HG02840 (cell line): ENCODE data around the gene PIK3C2A.

Source experiments
- ATAC-seq: cut with Tn5 transposase; IDR thresholded peaks from one replicate; pipeline ENCODE4 v1.9.1; 2021; ENCODE audit warnings: mild to moderate bottlenecking, moderate library complexity, moderate number of reproducible peaks; ENCODE audit not compliant: unreplicated experiment, low FRiP score

Gene PIK3C2A

DNA sequence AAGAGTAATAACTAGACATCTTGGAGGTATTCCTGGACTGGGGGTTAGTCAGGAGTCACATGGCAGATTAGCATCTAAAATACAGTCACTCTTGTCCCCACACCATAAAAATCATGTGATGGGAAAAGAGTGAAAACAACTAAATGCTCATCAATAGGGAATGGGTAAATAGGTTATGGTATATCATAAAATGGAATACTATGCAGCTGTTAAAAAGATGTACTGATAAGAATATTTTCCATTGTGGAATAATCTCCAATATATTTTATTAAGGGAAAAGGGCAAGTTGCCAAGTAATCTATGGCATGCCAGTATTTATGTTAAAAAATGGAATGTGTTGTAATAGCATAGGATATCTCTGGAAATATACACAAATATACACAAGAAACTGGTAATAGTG, 6.6 kb upstream of the PIK3C2A start:
- ATAC-seq: no peak

DNA sequence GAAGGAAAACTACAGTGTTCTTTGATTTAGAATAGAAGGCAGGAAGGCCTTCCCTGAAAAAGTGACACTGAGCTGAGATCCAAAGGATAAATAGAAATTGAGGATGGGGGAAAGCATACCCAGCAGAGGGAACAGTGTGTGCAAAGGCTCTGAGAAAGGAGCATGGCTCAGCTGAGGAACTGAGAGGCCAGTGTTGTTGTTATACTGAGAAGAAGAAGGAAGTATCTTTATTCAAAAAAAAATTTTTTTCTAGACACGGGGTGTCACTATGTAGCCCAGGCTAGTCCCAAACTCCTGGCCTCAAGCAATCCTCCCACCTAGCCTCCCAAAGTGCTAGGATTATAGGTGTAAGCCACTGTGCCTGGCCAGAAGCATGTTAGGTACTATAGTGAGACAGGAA, 3.5 kb upstream of the PIK3C2A start:
- no peak for ATAC-seq

DNA sequence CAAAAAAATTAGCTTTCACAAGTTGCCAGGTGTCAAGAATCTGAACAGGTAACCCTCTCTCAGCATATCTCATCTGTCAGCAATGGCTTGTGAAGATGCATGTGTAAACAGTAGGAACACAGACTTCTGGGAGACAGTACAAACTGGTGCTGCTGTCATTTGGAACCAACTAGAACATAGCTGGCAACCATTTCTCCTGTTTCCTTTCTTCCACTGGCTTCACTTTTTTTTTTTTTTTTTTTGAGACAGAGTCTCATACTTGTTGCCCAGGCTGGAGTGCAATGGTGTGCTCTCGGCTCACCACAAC, 2.1 kb upstream of the PIK3C2A start:
- ATAC-seq: no peak

DNA sequence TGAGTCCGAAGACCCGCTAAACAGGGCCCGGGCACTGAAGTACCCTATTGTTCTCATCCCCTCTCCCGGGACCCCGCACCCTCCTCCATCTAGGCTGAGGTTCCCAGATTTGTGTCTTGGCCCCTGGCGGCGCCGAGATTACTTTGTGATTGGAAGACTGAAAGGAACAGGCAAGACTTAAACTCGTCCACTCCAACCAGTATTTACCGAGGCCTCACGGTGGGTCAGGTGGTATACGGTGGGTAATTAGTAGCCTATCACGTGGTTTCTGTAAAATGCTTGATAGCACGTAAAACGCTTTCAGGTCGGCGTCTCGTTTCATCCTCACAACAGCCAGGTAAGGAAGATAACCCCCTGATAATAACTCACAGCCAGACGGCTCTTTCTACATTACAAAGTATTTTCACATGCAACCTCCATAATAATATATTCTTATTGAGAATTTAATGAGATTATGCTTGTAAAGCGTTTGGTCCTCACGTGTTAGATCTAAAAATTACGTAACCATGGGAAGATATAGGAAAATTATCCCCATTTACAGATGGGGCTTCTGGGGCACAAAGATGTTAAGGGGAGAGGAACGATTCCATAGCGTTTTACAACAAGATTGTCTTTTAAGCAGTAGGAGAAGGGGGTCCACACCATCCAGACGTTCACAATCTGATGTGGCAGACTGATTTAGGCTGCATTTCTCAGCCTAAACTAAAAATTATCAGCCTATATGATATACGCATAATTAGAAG, 642 bp upstream of the PIK3C2A start:
- ATAC-seq: peak; percentile 52

DNA sequence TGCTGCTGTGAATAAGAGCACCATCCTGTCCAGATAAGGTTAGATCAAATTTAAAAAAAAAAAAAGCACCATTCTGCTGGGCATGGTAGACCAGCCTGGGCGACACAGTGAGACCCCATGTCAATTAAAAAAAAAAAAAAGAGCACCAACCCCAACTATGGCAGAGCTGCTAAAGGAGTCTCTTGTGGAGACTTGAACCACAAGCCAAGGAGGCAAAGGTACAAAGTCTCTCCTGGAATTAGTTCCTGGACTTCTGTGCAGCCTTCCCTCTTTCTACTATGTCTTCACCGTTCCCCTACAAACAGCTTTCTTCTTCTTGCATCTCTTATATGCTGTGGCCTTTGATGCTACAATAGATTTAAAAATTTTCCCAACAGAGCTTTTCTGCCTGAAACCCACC, 1.3 kb downstream of the PIK3C2A start:
- ATAC-seq: no peak

DNA sequence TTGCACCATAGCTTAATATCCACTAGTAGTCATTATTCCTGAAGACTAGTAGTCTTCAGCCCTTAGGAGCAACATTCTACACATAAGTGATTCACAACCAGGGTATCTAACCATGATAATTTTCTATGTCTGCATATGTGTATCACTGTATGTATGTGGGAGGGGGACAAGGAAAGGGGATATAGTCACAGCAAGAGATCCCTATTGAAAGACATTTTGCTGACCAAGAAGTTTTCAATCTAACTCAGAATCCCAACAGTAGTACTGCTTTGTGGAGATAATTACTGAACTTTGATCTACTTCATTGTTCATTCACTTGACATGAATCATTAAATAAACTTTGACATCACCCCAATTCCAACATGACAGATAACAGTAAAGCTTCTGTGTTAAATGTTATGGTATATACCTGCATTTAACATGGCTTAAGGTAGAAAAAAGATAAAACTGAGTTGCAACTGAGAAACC, 10.3 kb downstream of the PIK3C2A start:
- no peak for ATAC-seq

DNA sequence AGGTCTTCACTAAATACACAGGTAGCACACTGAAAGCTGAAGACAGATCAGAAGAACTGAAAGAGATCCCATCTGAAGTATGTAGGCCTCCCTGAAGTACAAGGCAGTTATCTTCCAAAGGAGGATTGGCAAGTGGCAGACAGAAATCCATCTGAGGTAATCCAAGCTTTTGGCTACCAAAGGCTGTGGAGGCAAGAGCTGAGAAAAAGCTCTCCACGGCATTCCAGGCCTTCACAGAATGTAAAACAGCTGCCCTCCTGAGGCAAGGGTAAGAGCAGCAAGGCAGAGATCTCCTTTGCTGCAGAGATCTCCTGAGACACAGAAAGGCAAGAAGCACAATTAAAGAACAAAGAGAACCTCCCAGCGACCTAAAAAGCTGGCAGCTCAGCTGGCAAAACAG, 19.1 kb downstream of the PIK3C2A start:
- no peak for ATAC-seq

DNA sequence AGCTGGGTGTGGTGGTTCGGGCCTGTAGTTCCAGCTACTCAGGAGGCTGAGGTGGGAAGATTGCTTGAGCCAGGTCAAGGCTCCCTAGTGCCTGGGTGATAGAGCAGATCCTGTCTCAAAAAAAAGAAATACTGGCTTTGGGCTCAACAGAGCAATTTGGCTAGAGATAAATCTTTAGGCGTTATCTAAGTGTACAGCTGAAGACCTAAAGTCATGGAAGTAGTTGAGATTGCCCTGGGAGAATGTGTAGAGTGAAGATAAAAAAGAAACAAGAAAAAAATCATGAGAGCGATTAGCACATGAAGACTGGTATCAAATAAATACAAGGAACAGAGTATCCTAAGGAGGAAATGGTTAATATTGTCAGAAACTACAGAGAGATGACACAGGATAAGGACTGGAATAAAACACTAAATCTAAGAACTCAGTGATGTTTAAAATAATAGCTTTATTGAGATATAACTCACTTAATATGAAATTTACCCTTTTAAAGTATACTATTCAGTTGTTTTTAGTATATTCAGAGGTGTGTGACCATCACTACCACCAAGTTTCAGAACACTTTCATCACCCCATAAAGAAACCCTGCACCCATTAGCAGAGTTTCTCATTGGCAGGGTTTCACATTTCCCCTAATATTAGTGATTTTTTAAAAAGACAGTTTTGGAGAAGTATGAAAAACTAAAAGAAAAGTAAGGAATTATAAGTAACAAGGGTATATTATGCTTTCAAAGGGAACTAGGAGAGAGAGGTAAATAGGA, 20.7 kb downstream of the PIK3C2A start:
- no peak for ATAC-seq

DNA sequence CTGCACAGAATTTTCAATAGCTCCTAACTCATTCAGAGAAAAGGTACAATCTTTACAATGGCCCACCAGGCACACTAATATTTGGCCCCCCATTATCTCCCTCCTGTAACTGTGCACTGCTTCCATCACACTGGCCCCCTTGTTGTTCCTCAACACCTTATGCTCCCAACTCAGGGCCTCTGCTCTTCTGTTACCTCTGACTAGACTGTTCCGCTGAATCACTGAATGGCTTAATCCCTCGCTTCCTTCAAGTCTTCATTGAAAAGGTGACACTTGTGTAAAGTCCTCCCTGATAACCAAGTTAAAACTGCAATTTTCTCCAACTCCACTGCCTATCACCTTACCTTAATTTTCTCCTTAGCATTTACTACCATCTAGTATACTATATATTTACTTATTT, 21.8 kb downstream of the PIK3C2A start:
- no peak for ATAC-seq

DNA sequence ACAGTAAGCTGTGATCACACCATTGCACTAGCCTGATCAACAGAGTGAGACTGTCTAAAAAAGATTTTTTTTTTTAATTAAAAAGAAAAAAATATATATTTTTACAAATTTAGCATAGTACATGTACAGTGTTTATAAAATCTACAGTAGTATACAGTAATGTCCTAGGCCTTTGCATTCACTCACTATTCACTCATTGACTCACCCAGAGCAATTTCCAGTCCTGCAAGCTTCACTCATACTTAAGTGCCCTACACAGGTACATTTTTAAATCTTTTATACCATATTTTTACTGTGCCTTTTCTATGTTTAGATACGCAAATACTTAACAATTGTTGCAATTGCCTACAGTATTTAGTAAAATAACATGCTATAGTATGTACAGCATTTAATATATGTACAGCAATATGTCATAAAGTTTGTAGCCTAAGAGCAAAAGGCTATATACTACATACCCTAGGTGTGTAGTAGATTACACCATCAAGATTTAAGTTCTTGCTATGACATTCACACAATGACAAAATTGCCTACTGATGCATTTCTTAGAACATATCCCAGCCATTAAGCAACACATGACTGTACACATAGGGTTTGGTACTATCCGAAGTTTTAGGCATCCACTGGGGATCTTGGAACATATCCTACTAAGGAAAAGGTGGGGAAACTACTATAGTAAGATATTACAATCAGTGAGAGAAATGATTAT, 22.8 kb downstream of the PIK3C2A start:
- ATAC-seq: no peak

DNA sequence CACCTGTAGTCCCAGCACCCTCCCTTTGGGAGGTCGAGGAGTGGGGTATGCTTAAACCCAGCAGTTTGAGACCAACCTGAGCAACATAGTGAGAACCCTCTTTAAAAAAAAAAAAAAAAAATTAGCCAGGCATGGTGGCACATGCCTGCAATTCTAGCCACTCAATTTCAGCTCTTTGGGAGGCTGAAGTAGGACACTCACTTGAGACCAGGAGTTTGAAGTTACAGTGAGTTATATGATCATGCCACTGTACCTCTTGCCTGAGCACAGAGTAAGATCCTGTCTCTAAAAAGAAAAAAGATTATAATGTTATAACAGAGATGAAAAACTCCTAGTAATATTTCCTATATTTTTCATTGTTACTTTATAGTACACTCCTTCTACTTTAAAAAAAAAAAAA, 23.9 kb downstream of the PIK3C2A start:
- no peak for ATAC-seq

DNA sequence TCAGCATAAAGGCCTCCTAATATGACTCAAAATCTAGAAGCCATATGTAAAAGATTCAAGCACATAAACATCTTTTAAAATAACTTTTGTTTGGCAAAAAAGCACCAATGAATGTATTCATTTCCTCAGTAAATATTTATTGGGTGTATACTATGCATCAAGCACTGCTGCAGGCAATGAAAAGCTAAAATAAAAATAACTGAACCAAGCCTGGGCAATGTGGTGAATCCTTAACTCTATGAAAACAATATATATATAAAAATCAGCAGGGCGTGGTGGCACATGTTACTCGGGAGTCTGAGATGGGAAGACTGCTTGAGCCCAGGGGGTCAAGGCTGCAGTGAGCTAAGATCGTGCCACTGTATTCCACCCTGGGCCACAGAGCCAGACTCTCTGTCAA, 27.8 kb downstream of the PIK3C2A start:
- no peak for ATAC-seq

DNA sequence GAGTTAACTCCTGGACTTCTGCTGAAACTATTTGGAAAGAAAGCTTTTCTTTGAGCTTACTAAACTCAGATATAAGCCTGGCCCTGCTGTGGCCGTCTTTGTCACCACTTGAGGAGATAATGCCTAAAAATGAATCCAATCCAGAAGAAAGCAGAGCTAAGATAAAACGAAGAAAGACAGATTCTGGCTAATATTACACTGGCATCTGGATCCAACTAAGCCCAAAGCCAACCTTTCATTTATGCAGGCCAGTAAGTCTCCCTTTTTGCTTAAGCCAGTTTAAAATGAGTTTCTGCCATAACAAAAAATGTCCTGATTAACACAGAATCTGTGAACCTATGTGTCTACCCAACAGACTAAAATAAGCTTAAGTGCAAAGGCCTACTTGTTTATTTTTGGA, 34.5 kb downstream of the PIK3C2A start:
- no peak for ATAC-seq

DNA sequence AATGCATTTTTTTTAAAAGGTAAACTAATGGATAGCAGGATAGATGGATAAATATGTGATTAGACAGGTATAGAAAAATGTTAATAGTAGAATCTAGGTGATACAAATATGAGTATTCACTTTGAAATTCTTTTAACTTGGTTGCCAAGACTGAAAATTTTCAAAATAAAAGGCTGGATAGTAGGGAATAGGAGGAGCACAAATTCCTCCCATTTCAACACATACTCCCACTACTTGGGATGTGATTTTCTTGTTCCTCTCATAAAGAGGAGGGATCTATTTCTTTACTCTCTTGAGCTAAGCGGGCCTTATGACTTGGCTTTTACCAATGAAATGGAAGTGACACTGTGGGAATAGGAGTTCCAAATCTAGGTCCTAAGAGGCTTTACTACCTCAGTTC, 35.9 kb downstream of the PIK3C2A start:
- no peak for ATAC-seq

DNA sequence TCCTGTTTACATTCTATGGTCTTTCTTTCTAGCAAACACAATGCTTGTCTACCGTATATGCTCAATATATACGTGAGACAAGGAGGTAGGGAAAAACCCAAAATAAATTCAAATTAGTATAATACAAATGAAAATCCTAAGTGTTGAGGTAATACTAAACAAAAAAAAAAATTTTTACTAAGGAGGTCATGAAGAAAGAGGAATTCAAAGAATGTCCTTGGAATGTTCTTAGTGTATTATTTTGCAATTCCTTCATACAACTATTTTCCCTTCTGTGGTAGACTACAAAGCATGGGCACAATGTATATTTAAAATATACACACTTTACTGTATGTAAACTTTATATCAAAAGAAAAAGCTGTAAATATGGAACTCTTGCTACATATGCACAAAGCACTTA, 36.4 kb downstream of the PIK3C2A start:
- no peak for ATAC-seq

DNA sequence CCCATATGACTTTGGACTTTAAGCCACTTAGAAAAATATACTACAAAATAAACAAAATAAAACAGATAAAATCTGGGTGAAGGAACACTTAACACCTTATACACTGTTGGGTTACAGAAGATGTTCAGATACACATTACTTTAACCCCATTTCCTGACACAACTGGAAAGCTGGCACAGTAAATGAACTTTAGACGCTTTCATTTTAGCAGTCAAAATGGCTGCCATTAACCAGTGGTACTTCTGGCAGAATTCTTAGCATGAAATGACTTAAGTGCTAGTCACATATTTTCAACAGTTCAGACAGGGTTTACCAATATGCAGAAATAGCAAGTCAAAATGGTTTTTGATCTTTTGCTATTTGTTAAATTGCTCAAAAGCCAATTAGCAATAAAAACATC, 37.9 kb downstream of the PIK3C2A start:
- ATAC-seq: no peak

DNA sequence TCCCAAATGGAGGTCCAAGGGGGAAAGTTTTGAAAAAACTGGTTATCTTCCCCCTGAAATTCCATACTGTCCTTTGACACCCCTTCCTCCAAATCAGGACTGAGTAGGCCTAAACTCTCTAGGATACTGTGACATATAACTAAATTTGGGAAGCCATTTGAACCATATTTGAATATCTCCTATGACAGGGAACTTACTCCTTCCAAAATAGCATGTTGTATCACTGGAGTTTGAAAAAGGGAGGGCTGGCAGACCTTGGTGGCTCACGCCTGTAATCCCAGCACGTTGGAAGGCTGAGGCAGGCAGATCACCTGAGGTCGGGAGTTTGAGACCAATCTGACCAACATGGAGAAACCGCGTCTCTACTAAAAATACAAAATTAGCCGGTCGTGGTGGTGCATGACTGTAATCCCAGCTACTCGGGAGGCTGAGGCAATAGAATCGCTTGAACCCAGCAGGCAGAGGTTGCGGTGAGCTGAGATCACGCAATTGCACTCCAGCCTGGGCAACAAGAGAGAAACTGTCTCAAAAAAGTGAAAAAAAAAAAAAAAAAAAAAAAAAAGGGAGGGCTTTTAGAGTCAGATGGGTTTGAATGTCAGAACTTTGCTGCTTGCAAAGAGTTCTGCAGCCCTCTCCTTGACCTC, 42.4 kb downstream of the PIK3C2A start:
- ATAC-seq: no peak

DNA sequence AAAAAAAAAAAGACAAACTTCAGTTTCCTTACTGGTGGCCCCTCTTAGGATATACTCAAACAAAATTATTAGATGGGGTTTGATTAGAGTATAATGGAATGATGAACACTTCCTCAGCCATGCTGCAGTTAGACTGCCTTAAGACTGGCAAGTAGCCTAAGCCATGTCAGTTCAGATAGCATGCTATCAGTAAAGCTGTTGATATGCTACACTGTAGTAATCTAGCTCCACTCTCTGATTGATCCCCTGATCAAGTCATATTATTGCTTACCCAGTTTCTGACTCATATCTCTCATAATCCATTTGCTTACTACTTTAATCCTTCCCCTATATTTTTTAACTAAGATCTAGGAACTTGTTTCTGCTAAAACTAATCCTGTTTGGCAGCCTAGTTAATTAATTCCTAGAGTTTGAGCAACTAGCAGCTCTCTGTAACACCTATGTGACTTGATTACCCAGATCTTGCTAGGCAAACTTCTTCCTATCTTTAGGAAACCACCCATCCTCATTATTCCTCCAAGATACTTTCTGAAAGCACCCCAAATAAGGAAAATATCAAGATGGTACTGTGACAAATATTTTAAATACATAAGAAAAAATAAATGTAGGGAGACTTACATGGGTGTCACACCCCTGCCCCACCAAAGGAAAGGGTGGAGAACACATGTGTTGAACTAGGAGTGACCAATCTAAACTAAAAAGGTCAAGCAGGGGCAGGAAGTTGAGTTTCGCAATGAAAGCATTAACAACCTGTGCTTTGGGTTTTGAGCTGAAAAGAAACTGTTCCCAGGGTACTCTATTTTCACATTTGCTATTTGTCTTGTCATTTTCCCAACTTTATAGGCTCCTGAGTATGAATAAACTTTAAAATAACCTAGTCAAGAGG, 43.2 kb downstream of the PIK3C2A start:
- ATAC-seq: no peak

DNA sequence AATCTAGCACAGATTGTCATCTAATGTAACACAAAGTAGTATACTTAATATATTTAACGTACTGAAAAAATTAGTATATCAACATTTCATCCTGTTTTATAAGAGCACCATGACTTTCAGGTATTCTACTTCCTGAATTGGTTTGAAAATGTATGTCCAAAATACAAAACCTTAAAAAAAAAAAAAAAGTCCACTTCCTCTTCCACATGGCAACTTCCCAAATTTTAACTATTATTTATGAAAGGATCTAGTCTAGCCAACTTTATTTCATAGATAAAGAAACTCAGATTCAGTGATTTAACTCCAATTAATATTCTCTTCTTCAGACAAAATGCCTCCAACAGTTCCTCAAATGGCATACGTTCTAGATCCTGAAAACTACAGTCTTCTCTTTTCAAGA, 44.0 kb downstream of the PIK3C2A start:
- ATAC-seq: no peak

DNA sequence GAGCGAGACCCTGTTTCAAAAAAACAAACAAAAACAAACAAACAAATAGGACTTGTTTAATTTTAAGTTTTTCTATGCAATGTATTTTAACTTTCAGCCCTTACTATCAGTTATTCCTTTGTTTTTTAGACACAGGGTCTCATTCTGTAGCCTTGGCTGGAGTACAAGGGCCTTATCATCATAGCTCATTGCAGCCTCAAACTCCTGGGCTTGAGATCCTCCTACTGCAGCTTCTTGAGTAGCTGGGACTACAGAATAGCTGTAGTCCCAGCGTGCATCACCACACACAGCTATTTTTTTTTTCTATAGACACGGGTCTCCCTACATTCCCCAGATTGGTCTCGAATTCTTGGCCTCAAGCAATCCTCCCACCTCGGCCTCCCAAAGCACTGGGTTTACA, 44.5 kb downstream of the PIK3C2A start:
- no peak for ATAC-seq
